ENCODE results near the gene PRSS33. TPM values are rescaled to one million over a fixed set of nuclear protein-coding genes. Genes with fewer than 3 reads are reported as not detected.

Gene PRSS33
- total RNA-seq, 4 donors from 2014 or later = not detected

DNA sequence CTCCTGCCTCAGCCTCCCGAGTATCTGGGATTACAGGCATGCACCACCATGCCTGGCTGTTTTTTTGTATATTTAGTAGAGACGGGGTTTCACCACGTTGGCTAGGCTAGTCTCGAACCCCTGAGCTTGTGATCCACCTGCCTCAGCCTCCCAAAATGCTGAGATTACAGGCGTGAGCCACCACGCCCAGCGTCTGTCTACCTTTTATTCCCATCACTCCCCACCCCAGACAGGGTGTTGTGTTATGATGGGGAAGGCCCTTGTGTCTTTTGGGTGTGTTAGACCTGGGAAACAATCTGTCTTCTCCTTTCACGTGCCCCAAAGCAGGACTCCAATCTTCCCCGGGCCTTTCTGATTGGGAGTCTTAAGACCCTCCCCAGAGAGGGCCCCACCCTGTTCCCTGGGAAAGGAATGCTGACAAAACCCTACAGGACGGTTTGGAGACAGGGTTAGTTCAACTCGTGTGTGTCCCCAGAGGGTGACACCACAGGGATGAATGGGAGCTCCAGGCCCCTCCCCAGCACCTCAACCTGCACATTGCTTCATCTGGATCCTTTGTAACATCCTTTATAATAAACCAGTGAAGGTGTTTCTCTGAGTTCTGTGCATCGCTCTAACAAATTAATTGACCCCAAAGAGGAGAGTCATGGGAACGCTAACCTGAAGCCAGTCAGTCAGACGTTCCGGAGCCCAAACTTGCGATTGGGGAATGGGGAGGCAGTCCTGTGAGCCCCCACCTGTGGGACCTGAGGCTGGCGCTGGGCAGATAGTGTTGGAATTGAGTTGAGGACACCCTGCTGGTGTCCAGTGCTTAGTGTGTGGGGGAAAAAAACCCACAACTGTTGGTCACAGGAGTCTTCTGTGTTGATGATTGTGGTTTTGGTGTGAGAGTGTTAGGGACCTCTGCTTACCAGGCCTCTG lies 7.1 kb downstream of the PRSS33 start:
- 64 to 68% methylated on average over 17 of the region's 17 CpGs for WGBS, 2 donors
- no peak overlapping the region for H3K4me3 ChIP-seq (ENCODE audit: low read depth, poor library complexity, severe bottlenecking)
- intact Hi-C loops (cut with DNase I; ENCODE audit: low total_unique reads) = no loop called here
- DNase-seq (ENCODE audit: low spot score in 2 of 2) = no peak
- TF ChIP-seq POLR2A (IDR thresholded peaks at IDR 0.05) (no peak), CTCF (IDR thresholded peaks at IDR 0.05) (no peak)

- no peak for TF ChIP-seq CTCF (IDR thresholded peaks at IDR 0.05)
- peak in 1 of 2 donors; percentile 81 for DNase-seq (ENCODE audit: low spot score in 2 of 2)
- intact Hi-C loops (cut with DNase I; ENCODE audit: low total_unique reads) = no loop called here
- H3K4me3 ChIP-seq (ENCODE audit: low read depth, poor library complexity, severe bottlenecking) = no peak overlapping the region
- WGBS, 2 donors = 85 to 91% methylated on average over 17 to 23 of the region's 23 CpGs
These were observed 8.0 kb downstream of the PRSS33 start for GRCh38 chr16:2779151-2779920.

- no peak overlapping the region for H3K4me3 ChIP-seq (ENCODE audit: low read depth, poor library complexity, severe bottlenecking)
- TF ChIP-seq POLR2A (IDR thresholded peaks at IDR 0.05) (no peak), CTCF (IDR thresholded peaks at IDR 0.05) (no peak)
- 93 to 94% methylated on average over 12 of the region's 12 CpGs for WGBS, 2 donors
- intact Hi-C loops (cut with DNase I; ENCODE audit: low total_unique reads) = no loop called here
- DNase-seq (ENCODE audit: low spot score in 2 of 2) = no peak
These were observed 8.8 kb downstream of the PRSS33 start for GRCh38 chr16:2778630-2778958.

DNA sequence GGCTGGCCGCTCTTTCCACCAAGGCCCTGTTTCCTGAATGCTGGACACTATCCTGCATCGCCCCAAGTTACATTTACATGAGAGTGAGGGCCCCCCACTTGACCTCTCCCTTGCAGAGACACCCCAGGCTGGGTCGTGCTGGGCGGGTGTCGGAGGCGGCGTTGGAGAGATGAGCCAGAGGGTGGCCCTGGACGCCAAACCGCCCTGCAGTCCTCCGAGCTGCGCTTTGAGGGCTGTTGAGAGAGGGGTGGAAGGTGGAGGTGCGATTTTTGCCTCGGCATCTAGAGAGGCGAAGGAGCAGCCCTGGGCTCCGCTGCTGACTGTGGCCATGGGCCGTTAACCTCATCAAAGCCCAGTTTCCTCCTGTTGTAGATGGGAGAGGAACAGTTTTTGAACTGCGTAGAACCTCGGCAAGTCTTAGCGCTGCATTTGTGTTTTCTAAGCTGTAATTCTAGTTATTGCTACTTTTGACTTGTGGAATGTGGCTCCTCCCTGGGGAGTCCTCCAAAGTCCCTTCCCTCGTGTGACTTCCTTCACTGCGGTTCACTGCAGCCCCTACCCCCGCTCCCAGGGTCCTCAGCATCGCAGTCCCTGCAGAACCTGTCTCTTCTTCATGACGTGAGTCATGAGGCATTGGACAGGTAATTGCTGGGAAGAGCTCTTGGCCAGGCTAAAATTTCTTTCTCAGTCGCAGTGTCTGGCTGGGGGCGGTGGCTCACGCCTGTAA lies 9.3 kb downstream of the PRSS33 start:
- intact Hi-C loops (cut with DNase I; ENCODE audit: low total_unique reads) = no loop called here
- TF ChIP-seq POLR2A (IDR thresholded peaks at IDR 0.05) (no peak), CTCF (IDR thresholded peaks at IDR 0.05) (no peak)
- peak overlapping the region; percentile 95 for H3K4me3 ChIP-seq (ENCODE audit: low read depth, poor library complexity, severe bottlenecking)
- DNase-seq (ENCODE audit: low spot score in 2 of 2) = no peak
- 8 to 10% methylated on average over 23 to 27 of the region's 27 CpGs for WGBS, 2 donors

GRCh38 chr16:2777231-2777902 lies 10.0 kb downstream of the PRSS33 start, which contains the start of gene ELOB:
Gene ELOB (minus strand): TSS chr16:2777280. CDS start chr16:2777239, 41 bp downstream.
- intact Hi-C loops (cut with DNase I; ENCODE audit: low total_unique reads) = no loop called here
- 2% methylated on average over 9 of the region's 70 CpGs; no CpG with 5 or more reads in 1 of the 2 donors for WGBS, 2 donors

More at GRCh38 chr16:2777231-2777902, 10.0 kb downstream of the PRSS33 start, which contains the start of gene ELOB:
- TF ChIP-seq CTCF (IDR thresholded peaks at IDR 0.05) (no peak), POLR2A (IDR thresholded peaks at IDR 0.05) (peak in 1 of 2 donors; percentile 65)
- peak; percentile 79 to 97 for DNase-seq (ENCODE audit: low spot score in 2 of 2)
- H3K4me3 ChIP-seq (ENCODE audit: low read depth, poor library complexity, severe bottlenecking) = peak within 1 kb of the TSS; percentile 95
